ENCODE data around the gene CCDC190. TPM values are rescaled to one million over a fixed set of nuclear protein-coding genes. Genes with fewer than 3 reads are reported as not detected.

CCDC190 gene
- total and polyA plus RNA-seq, 2 of the 13 experiments (the other 11 are each of a cell fraction or from before 2014, with no cell fraction given) = not detected

DNA sequence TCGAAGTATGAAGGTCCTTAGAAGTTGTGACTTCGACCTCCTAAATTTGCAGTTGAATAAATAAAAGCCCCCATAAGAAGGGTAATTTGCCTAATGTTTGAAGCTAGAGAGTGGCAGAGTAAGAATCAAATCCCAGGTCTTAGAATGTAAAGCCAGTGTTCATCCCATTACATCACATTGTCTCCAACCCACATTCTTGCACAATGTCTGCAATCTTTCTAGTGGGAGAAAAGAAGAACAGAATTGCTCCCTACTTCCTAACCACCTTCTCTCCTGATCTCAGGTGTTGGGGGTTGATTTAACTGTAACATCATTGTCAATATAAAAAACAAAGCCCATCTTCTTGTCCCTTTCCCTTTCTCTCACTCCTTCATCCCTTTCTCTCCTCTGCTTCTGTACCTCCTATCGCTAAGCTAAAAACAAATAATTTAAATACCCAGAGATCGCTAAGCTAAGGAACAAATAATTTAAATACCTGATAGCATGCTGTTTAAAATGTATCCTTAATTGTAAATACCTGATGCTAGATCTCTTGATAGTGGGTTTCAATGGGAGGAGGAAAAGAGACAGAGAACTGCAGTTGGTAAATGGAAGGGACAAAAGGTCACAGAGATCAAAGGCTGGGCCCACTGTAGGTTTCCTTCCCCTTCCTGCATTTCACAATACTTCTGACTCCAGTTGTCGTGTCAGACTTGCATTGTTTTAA, 32.1 kb upstream of the CCDC190 start (continued):
- TF ChIP-seq HMGA1 (CRISPR knock-in tag; conservative IDR thresholded peaks at IDR 0.05) = no peak
- peak; percentile 98 for TF ChIP-seq SOX5 (CRISPR knock-in tag; IDR thresholded peaks at IDR 0.05; ENCODE audit: borderline replicate concordance)
- no peak for TF ChIP-seq ZNF780A (CRISPR knock-in tag; IDR thresholded peaks at IDR 0.05)
- TF ChIP-seq, protein P1, sequence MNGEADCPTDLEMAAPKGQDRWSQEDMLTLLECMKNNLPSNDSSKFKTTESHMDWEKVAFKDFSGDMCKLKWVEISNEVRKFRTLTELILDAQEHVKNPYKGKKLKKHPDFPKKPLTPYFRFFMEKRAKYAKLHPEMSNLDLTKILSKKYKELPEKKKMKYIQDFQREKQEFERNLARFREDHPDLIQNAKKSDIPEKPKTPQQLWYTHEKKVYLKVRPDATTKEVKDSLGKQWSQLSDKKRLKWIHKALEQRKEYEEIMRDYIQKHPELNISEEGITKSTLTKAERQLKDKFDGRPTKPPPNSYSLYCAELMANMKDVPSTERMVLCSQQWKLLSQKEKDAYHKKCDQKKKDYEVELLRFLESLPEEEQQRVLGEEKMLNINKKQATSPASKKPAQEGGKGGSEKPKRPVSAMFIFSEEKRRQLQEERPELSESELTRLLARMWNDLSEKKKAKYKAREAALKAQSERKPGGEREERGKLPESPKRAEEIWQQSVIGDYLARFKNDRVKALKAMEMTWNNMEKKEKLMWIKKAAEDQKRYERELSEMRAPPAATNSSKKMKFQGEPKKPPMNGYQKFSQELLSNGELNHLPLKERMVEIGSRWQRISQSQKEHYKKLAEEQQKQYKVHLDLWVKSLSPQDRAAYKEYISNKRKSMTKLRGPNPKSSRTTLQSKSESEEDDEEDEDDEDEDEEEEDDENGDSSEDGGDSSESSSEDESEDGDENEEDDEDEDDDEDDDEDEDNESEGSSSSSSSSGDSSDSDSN (CRISPR knock-in tag; IDR thresholded peaks at IDR 0.05) = no peak
- TF ChIP-seq, protein P2, sequence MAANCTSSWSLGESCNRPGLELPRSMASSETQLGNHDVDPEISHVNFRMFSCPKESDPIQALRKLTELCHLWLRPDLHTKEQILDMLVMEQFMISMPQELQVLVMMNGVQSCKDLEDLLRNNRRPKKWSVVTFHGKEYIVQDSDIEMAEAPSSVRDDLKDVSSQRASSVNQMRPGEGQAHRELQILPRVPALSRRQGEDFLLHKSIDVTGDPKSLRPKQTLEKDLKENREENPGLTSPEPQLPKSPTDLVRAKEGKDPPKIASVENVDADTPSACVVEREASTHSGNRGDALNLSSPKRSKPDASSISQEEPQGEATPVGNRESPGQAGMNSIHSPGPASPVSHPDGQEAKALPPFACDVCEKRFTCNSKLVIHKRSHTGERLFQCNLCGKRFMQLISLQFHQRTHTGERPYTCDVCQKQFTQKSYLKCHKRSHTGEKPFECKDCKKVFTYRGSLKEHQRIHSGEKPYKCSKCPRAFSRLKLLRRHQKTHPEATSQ (CRISPR knock-in tag; IDR thresholded peaks at IDR 0.05; ENCODE audit: borderline replicate concordance) = no peak; the same call in 1 of the 2 replicates
- no peak for TF ChIP-seq FOXA1 (IDR thresholded peaks at IDR 0.05)
- peak; percentile 57 for TF ChIP-seq FOXA1 (CRISPR knock-in tag; IDR thresholded peaks at IDR 0.05)
- TF ChIP-seq, protein P3, sequence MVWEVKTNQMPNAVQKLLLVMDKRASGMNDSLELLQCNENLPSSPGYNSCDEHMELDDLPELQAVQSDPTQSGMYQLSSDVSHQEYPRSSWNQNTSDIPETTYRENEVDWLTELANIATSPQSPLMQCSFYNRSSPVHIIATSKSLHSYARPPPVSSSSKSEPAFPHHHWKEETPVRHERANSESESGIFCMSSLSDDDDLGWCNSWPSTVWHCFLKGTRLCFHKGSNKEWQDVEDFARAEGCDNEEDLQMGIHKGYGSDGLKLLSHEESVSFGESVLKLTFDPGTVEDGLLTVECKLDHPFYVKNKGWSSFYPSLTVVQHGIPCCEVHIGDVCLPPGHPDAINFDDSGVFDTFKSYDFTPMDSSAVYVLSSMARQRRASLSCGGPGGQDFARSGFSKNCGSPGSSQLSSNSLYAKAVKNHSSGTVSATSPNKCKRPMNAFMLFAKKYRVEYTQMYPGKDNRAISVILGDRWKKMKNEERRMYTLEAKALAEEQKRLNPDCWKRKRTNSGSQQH (CRISPR knock-in tag; IDR thresholded peaks at IDR 0.05; ENCODE audit: low read depth) = no peak
- TF ChIP-seq ZNF768 (CRISPR knock-in tag; IDR thresholded peaks at IDR 0.05) = no peak
- TF ChIP-seq, protein P4, sequence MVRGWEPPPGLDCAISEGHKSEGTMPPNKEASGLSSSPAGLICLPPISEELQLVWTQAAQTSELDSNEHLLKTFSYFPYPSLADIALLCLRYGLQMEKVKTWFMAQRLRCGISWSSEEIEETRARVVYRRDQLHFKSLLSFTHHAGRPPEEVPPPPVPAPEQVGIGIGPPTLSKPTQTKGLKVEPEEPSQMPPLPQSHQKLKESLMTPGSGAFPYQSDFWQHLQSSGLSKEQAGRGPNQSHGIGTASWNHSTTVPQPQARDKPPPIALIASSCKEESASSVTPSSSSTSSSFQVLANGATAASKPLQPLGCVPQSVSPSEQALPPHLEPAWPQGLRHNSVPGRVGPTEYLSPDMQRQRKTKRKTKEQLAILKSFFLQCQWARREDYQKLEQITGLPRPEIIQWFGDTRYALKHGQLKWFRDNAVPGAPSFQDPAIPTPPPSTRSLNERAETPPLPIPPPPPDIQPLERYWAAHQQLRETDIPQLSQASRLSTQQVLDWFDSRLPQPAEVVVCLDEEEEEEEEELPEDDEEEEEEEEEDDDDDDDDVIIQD (CRISPR knock-in tag; IDR thresholded peaks at IDR 0.05; ENCODE audit: low read depth) = peak; percentile 57; the same call in 1 of the 2 replicates
- no peak for TF ChIP-seq ZSCAN25 (CRISPR knock-in tag; IDR thresholded peaks at IDR 0.05)
- TF ChIP-seq ZBTB7A (CRISPR knock-in tag; IDR thresholded peaks at IDR 0.05) = no peak
- TF ChIP-seq BRCA1 (CRISPR knock-in tag; IDR thresholded peaks at IDR 0.05) = no peak
- peak; percentile 54 for TF ChIP-seq THAP11 (CRISPR knock-in tag; IDR thresholded peaks at IDR 0.05)
- TF ChIP-seq, protein P5, sequence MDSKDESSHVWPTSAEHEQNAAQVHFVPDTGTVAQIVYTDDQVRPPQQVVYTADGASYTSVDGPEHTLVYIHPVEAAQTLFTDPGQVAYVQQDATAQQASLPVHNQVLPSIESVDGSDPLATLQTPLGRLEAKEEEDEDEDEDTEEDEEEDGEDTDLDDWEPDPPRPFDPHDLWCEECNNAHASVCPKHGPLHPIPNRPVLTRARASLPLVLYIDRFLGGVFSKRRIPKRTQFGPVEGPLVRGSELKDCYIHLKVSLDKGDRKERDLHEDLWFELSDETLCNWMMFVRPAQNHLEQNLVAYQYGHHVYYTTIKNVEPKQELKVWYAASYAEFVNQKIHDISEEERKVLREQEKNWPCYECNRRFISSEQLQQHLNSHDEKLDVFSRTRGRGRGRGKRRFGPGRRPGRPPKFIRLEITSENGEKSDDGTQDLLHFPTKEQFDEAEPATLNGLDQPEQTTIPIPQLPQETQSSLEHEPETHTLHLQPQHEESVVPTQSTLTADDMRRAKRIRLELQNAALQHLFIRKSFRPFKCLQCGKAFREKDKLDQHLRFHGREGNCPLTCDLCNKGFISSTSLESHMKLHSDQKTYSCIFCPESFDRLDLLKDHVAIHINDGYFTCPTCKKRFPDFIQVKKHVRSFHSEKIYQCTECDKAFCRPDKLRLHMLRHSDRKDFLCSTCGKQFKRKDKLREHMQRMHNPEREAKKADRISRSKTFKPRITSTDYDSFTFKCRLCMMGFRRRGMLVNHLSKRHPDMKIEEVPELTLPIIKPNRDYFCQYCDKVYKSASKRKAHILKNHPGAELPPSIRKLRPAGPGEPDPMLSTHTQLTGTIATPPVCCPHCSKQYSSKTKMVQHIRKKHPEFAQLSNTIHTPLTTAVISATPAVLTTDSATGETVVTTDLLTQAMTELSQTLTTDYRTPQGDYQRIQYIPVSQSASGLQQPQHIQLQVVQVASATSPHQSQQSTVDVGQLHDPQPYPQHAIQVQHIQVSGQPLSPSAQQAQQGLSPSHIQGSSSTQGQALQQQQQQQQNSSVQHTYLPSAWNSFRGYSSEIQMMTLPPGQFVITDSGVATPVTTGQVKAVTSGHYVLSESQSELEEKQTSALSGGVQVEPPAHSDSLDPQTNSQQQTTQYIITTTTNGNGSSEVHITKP (CRISPR knock-in tag; IDR thresholded peaks at IDR 0.05; ENCODE audit: low read depth) = no peak
- TF ChIP-seq SATB2 (CRISPR knock-in tag; IDR thresholded peaks at IDR 0.05) = 0 out of 2 replicates have a peak, but pooled peaks have one; percentile 21
- no peak for TF ChIP-seq SP140L (CRISPR knock-in tag; IDR thresholded peaks at IDR 0.05; ENCODE audit: borderline replicate concordance)
